Liver (tissue), 9 donors: ENCODE results near the gene MKS1. TPM values are rescaled to one million over a fixed set of nuclear protein-coding genes. Genes with fewer than 3 reads are reported as not detected.

Experiments used
- DNase-seq: peaks from one replicate; pipeline ENCODE4 v3.0.0-alpha.2; 2017; ENCODE audit warnings: low spot score
- H3K27ac ChIP-seq, 2 donors: one replicate each; pipeline ENCODE4 v1.7.0; 2013; ENCODE audit warnings: inconsistent platforms in 2 of 2, low read length in 2 of 2, control low read depth in 1 of 2, low read depth in 1 of 2, mild to moderate bottlenecking in 1 of 2
- H3K27me3 ChIP-seq, 4 donors: one replicate each; pipeline versions ENCODE4 v1.6.1 to v1.7.0; 2013; ENCODE audit warnings: low read length in 3 of 4, inconsistent platforms in 1 of 4, mild to moderate bottlenecking in 1 of 4, moderate library complexity in 1 of 4; ENCODE audit not compliant: control insufficient read depth in 4 of 4, insufficient read depth in 4 of 4
- H3K36me3 ChIP-seq, 4 donors: one replicate each; pipeline versions ENCODE4 v1.6.1 to v1.7.0; 2013; ENCODE audit warnings: low read length in 3 of 4, mild to moderate bottlenecking in 3 of 4, low read depth in 1 of 4, moderate library complexity in 1 of 4; ENCODE audit not compliant: control insufficient read depth in 4 of 4, insufficient read depth in 3 of 4
- H3K4me1 ChIP-seq, 4 donors: one replicate each; pipeline versions ENCODE4 v1.6.1 to v1.7.0; 2013; ENCODE audit warnings: low read length in 3 of 4, mild to moderate bottlenecking in 3 of 4, moderate library complexity in 1 of 4; ENCODE audit not compliant: control insufficient read depth in 4 of 4, insufficient read depth in 4 of 4
- H3K4me3 ChIP-seq, 3 donors: one replicate each; pipeline versions ENCODE4 v1.6.1 to v1.7.0; 2013; ENCODE audit warnings: low read length in 3 of 3, control low read depth in 1 of 3, low read depth in 1 of 3, mild to moderate bottlenecking in 1 of 3
- H3K9ac ChIP-seq, 2 donors: one replicate each; pipeline ENCODE4 v1.7.0; 2013; ENCODE audit warnings: low read length in 2 of 2, mild to moderate bottlenecking in 2 of 2, moderate library complexity in 2 of 2, control low read depth in 1 of 2, low read depth in 1 of 2
- H3K9me3 ChIP-seq, 4 donors: one replicate each; pipeline versions ENCODE4 v1.6.1 to v1.7.0; 2013; ENCODE audit warnings: low read length in 3 of 4; ENCODE audit not compliant: control insufficient read depth in 4 of 4
- EGR1 ChIP-seq, 2 donors: IDR thresholded peaks; 2 replicates each; pipeline ENCODE4 v1.6.1; 2016 to 2018; ENCODE audit warnings: antibody characterized with exemption in 2 of 2, low read depth in 2 of 2
- FOXA1 ChIP-seq: IDR thresholded peaks from 2 replicates; pipeline ENCODE4 v1.6.1; 2016; ENCODE audit warnings: antibody characterized with exemption
- FOXA2 ChIP-seq: IDR thresholded peaks from 2 replicates; pipeline ENCODE4 v1.6.1; 2016; ENCODE audit warnings: antibody characterized with exemption
- GABPA ChIP-seq, 2 donors: IDR thresholded peaks in 1 of 2; conservative IDR thresholded peaks in 1 of 2; 2 replicates each; pipeline ENCODE4 v1.6.1; 2016; ENCODE audit warnings: antibody characterized with exemption in 2 of 2, mild to moderate bottlenecking in 1 of 2, moderate library complexity in 1 of 2
- HNF4A ChIP-seq, 2 donors: conservative IDR thresholded peaks; 2 replicates each; pipeline ENCODE4 v1.6.1; 2016; ENCODE audit warnings: antibody characterized with exemption in 2 of 2, mild to moderate bottlenecking in 2 of 2
- HNF4G ChIP-seq: IDR thresholded peaks from 2 replicates; pipeline ENCODE4 v1.6.1; 2016; ENCODE audit warnings: antibody characterized with exemption
- JUND ChIP-seq, 2 donors: IDR thresholded peaks; 2 replicates each; pipeline ENCODE4 v1.6.1; 2016; ENCODE audit warnings: antibody characterized with exemption in 2 of 2
- NR2F2 ChIP-seq: IDR thresholded peaks from 2 replicates; pipeline ENCODE4 v1.6.1; 2016; ENCODE audit warnings: antibody characterized with exemption
- RXRA ChIP-seq, 2 donors: IDR thresholded peaks; 2 replicates each; pipeline ENCODE4 v1.6.1; 2017 to 2018; ENCODE audit warnings: antibody characterized with exemption in 2 of 2, mild to moderate bottlenecking in 1 of 2
- SP1 ChIP-seq: IDR thresholded peaks from 2 replicates; pipeline ENCODE4 v1.6.1; 2018; ENCODE audit warnings: antibody characterized with exemption, mild to moderate bottlenecking
- TAF1 ChIP-seq: conservative IDR thresholded peaks from 2 replicates; pipeline ENCODE4 v1.6.1; 2016; ENCODE audit warnings: antibody characterized with exemption, mild to moderate bottlenecking
- YY1 ChIP-seq: IDR thresholded peaks from 2 replicates; pipeline ENCODE4 v1.6.1; 2016; ENCODE audit warnings: antibody characterized with exemption, mild to moderate bottlenecking
- WGBS: extraction: QIAGEN DNeasy Blood & Tissue Kit; methylation state at CpG from one replicate; pipeline ENCODE4 v1.1.7; 2013; 5-methylcytosine and 5-hydroxymethylcytosine counted together
- polyA plus RNA-seq, 2 donors: library from polyadenylated mRNA; stranded (reverse) in 1 of 2; unstranded in 1 of 2; fragments of 200-250 nt in 1 of 2; fragments of >200 nt in 1 of 2; fragmentation: Nextera tagmentation in 1 of 2; extraction: Ambion mirVana in 1 of 2; gene quantifications; one replicate each; pipeline versions ENCODE4 v1.2.1 to v1.2.3, GENCODE V29; 2013 to 2015
- total RNA-seq, 2 donors: library from RNA; depleted of rRNA; stranded (reverse); fragments of >200 nt; gene quantifications; one replicate each; pipeline ENCODE4 v1.2.3, GENCODE V29; 2014
- TF ChIP-seq, protein P1 (sequence below): fragments of 150-350 bp; IDR thresholded peaks from 2 replicates; pipeline ENCODE4 v1.5.1; 2017; ENCODE audit warnings: improper control_type of control experiment, low read depth, low read length; ENCODE audit not compliant: missing input control
- TF ChIP-seq, protein P2 (sequence below): IDR thresholded peaks from 2 replicates; pipeline ENCODE4 v1.6.1; 2016; ENCODE audit warnings: antibody characterized with exemption
- TF ChIP-seq, protein P3 (sequence below): IDR thresholded peaks from 2 replicates; pipeline ENCODE4 v1.6.1; 2016; ENCODE audit warnings: antibody characterized with exemption, mild to moderate bottlenecking
- TF ChIP-seq, protein P4 (sequence below): IDR thresholded peaks from 2 replicates; pipeline ENCODE4 v1.6.1; 2016; ENCODE audit warnings: antibody characterized with exemption
- TF ChIP-seq, protein P5 (sequence below): IDR thresholded peaks from 2 replicates; pipeline ENCODE4 v1.6.1; 2016; ENCODE audit warnings: antibody characterized with exemption
- donor health status: healthy.
- donor health status: healthy.
- donor health status: healthy.
- donor health status: healthy.
- donor health status: healthy.

The MKS1 gene
- total and polyA plus RNA-seq, 4 donors = 4.4 to 7.9 (median 5.1) TPM

DNA sequence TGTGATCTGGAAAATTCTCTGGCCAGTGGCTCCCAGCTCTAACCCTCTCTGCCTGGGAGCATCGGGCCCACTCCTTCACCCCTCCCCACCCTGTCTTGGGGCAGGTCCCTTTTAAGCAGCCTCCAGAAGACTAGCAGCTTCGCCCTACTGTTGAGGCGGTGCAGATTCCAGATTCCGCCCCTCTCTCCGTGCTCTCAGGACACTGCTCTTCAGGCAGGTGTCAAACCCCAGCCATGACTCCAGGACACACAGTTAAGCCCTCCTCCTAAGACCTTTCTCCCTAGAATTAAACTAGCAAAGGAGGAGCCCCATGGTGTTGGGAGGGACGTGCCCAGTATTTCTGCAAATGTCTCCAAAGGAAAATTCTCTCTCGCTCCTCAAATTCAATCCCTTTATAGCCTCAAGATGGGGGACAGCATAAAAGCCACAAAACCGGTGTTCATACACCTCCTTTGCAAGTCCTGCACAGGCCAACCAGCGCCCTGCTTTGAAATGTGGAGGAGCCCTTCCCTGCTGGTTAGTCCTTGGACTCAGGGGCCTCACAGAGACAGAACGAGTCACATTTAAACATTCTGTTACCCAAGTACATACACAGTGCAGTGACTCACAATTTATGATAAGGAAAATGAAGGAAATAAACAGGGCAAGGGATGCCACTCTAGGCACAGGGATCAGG lies 26.5 kb upstream of the MKS1 start:
- no peak for DNase-seq
- no peak overlapping the region for H3K27ac ChIP-seq
- peaks cover 0 to 4% (median 0%) of the 10 kb centered on the region in 4 donors for H3K27me3 ChIP-seq
- peaks cover 0 to 18% (median 10%) of the 10 kb centered on the region in 4 donors for H3K4me1 ChIP-seq
- H3K9ac ChIP-seq = no peak overlapping the region
- H3K9me3 ChIP-seq = no peaks in the 10 kb centered on the region
- WGBS = 60% methylated on average over 10 of the region's 10 CpGs
- no peak overlapping the region for H3K4me3 ChIP-seq
- no peak for TF ChIP-seq EGR1 (IDR thresholded peaks at IDR 0.05; ENCODE audit: low read depth in 2 of 2)
- TF ChIP-seq HNF4A (conservative IDR thresholded peaks at IDR 0.05) = no peak
- TF ChIP-seq YY1 = no peak
- TF ChIP-seq HNF4G = no peak
- TF ChIP-seq, protein P1, sequence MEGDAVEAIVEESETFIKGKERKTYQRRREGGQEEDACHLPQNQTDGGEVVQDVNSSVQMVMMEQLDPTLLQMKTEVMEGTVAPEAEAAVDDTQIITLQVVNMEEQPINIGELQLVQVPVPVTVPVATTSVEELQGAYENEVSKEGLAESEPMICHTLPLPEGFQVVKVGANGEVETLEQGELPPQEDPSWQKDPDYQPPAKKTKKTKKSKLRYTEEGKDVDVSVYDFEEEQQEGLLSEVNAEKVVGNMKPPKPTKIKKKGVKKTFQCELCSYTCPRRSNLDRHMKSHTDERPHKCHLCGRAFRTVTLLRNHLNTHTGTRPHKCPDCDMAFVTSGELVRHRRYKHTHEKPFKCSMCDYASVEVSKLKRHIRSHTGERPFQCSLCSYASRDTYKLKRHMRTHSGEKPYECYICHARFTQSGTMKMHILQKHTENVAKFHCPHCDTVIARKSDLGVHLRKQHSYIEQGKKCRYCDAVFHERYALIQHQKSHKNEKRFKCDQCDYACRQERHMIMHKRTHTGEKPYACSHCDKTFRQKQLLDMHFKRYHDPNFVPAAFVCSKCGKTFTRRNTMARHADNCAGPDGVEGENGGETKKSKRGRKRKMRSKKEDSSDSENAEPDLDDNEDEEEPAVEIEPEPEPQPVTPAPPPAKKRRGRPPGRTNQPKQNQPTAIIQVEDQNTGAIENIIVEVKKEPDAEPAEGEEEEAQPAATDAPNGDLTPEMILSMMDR = no peak
- TF ChIP-seq TAF1 = no peak
- no peak for TF ChIP-seq FOXA2
- no peak for TF ChIP-seq JUND (IDR thresholded peaks at IDR 0.05)
- TF ChIP-seq SP1 = no peak
- TF ChIP-seq, protein P2, sequence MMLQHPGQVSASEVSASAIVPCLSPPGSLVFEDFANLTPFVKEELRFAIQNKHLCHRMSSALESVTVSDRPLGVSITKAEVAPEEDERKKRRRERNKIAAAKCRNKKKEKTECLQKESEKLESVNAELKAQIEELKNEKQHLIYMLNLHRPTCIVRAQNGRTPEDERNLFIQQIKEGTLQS = no peak
- no peak for TF ChIP-seq GABPA (IDR thresholded peaks at IDR 0.05 in 1 of 2, conservative IDR thresholded peaks at IDR 0.05 in 1 of 2)
- TF ChIP-seq, protein P3, sequence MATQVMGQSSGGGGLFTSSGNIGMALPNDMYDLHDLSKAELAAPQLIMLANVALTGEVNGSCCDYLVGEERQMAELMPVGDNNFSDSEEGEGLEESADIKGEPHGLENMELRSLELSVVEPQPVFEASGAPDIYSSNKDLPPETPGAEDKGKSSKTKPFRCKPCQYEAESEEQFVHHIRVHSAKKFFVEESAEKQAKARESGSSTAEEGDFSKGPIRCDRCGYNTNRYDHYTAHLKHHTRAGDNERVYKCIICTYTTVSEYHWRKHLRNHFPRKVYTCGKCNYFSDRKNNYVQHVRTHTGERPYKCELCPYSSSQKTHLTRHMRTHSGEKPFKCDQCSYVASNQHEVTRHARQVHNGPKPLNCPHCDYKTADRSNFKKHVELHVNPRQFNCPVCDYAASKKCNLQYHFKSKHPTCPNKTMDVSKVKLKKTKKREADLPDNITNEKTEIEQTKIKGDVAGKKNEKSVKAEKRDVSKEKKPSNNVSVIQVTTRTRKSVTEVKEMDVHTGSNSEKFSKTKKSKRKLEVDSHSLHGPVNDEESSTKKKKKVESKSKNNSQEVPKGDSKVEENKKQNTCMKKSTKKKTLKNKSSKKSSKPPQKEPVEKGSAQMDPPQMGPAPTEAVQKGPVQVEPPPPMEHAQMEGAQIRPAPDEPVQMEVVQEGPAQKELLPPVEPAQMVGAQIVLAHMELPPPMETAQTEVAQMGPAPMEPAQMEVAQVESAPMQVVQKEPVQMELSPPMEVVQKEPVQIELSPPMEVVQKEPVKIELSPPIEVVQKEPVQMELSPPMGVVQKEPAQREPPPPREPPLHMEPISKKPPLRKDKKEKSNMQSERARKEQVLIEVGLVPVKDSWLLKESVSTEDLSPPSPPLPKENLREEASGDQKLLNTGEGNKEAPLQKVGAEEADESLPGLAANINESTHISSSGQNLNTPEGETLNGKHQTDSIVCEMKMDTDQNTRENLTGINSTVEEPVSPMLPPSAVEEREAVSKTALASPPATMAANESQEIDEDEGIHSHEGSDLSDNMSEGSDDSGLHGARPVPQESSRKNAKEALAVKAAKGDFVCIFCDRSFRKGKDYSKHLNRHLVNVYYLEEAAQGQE = no peak
- TF ChIP-seq, protein P4, sequence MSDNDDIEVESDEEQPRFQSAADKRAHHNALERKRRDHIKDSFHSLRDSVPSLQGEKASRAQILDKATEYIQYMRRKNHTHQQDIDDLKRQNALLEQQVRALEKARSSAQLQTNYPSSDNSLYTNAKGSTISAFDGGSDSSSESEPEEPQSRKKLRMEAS = no peak
- TF ChIP-seq FOXA1 = no peak
- no peaks in the 10 kb centered on the region for H3K36me3 ChIP-seq

DNA sequence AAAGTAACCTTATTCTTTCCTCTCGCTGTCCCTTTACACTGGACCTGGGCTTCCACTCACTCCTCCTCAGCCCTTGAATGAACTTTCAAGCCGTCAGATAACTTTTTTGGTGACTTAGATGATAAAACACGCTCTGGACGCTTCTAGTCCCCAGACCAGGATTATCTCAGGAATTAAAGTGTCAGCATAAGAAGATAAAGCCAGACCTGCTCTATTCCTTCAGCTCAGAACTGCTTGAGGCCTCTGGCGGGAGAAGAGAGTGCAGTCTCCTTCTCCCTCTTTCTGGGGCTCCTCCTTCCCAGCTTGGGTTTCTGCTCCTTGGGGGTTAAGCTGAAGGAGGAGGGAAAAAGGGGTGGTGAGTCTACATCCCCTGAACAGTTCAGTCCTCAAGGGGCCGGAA lies 25.9 kb upstream of the MKS1 start:
- Histone ChIP-seq H3K27me3 (peaks cover 0 to 4% (median 0%) of the 10 kb centered on the region in 4 donors), H3K9me3 (no peaks in the 10 kb centered on the region), H3K4me1 (peaks cover 0 to 12% (median 8%) of the 10 kb centered on the region in 4 donors), H3K27ac (no peak overlapping the region), H3K4me3 (no peak overlapping the region), H3K36me3 (no peaks in the 10 kb centered on the region), H3K9ac (no peak overlapping the region)
- DNase-seq = no peak
- WGBS = 78% methylated on average over 6 of the region's 6 CpGs
- no peak for TF ChIP-seq TAF1
- no peak for TF ChIP-seq FOXA2
- no peak for TF ChIP-seq RXRA (IDR thresholded peaks at IDR 0.05)
- TF ChIP-seq, protein P3 = no peak
- TF ChIP-seq, protein P1 = no peak
- TF ChIP-seq GABPA (IDR thresholded peaks at IDR 0.05 in 1 of 2, conservative IDR thresholded peaks at IDR 0.05 in 1 of 2) = no peak
- TF ChIP-seq NR2F2 = no peak
- TF ChIP-seq FOXA1 = no peak
- no peak for TF ChIP-seq HNF4A (conservative IDR thresholded peaks at IDR 0.05)
- no peak for TF ChIP-seq HNF4G
- TF ChIP-seq, protein P5, sequence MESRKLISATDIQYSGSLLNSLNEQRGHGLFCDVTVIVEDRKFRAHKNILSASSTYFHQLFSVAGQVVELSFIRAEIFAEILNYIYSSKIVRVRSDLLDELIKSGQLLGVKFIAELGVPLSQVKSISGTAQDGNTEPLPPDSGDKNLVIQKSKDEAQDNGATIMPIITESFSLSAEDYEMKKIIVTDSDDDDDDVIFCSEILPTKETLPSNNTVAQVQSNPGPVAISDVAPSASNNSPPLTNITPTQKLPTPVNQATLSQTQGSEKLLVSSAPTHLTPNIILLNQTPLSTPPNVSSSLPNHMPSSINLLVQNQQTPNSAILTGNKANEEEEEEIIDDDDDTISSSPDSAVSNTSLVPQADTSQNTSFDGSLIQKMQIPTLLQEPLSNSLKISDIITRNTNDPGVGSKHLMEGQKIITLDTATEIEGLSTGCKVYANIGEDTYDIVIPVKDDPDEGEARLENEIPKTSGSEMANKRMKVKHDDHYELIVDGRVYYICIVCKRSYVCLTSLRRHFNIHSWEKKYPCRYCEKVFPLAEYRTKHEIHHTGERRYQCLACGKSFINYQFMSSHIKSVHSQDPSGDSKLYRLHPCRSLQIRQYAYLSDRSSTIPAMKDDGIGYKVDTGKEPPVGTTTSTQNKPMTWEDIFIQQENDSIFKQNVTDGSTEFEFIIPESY = no peak
- TF ChIP-seq JUND (IDR thresholded peaks at IDR 0.05) = no peak
